ENCODE data around the gene NCOA4. TPM values are rescaled to one million over a fixed set of nuclear protein-coding genes. Genes with fewer than 3 reads are reported as not detected.

NCOA4 gene
- total RNA-seq, 6 experiments from 2014 or later, result 124 to 156 (median 144) TPM

- Mint-ChIP-seq H3K4me3 (no peak overlapping the region), H3K36me3 (ENCODE audit: low read depth) (no peaks in the 10 kb centered on the region), H3K4me1 (ENCODE audit: low read depth) (peaks cover 14% of the 10 kb centered on the region), H3K27ac (no peak overlapping the region; the same call in 1 of the 2 replicates), H3K9me3 (no peaks in the 10 kb centered on the region), H3K27me3 (ENCODE audit: insufficient read depth) (peaks cover 16% of the 10 kb centered on the region)
- DNase-seq, result no peak
- TF ChIP-seq, protein P1, sequence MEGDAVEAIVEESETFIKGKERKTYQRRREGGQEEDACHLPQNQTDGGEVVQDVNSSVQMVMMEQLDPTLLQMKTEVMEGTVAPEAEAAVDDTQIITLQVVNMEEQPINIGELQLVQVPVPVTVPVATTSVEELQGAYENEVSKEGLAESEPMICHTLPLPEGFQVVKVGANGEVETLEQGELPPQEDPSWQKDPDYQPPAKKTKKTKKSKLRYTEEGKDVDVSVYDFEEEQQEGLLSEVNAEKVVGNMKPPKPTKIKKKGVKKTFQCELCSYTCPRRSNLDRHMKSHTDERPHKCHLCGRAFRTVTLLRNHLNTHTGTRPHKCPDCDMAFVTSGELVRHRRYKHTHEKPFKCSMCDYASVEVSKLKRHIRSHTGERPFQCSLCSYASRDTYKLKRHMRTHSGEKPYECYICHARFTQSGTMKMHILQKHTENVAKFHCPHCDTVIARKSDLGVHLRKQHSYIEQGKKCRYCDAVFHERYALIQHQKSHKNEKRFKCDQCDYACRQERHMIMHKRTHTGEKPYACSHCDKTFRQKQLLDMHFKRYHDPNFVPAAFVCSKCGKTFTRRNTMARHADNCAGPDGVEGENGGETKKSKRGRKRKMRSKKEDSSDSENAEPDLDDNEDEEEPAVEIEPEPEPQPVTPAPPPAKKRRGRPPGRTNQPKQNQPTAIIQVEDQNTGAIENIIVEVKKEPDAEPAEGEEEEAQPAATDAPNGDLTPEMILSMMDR (IDR thresholded peaks at IDR 0.05), result no peak
These were observed 43.9 kb upstream of the NCOA4 start for GRCh38 chr10:46074196-46074946.

DNA sequence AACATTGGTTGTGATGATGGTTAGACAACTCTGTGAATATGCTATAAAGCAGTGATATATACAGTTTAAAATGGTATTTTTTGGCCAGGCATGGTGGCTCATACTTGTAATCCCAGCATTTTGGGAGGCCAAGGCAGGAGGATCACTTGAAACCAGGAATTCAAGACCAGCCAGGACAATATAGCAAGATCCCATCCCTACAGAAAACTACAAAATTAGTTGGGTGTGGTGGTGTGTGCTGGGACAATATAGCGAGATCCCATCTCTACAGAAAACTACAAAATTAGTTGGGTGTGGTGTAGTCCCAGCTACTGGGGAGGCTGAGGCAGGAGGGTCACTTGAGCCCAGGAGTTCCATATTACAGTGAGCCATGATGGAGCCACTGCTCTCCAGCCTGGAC lies 43.1 kb upstream of the NCOA4 start:
- no peaks in the 10 kb centered on the region for H3K36me3 Mint-ChIP-seq (ENCODE audit: low read depth)
- TF ChIP-seq, protein P1 (IDR thresholded peaks at IDR 0.05), result no peak
- peaks cover 14% of the 10 kb centered on the region for H3K4me1 Mint-ChIP-seq (ENCODE audit: low read depth)
- DNase-seq, result no peak
- no peak overlapping the region for H3K4me3 Mint-ChIP-seq
- no peaks in the 10 kb centered on the region for H3K9me3 Mint-ChIP-seq
- no peak overlapping the region for H3K27ac Mint-ChIP-seq
- H3K27me3 Mint-ChIP-seq (ENCODE audit: insufficient read depth), result peaks cover 16% of the 10 kb centered on the region

DNA sequence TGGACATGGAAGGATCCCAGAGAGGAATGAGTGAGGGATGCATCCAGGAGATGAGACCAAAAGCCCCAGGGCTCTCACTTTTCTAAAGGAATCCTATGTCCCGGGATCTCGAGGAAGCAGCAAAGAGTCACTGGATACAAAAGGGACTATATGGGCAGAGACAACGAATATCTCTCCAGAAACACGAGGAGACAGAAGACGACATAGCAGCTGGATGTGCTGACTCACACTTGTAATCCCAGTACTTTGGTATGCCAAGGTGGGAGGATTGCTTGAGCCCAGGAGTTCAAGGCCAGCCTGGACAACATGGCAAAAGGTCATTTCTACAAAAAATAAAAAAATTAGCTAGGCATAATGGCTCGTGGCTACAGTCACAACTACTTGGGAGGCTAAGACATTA lies 40.3 kb upstream of the NCOA4 start:
- TF ChIP-seq, protein P1 (IDR thresholded peaks at IDR 0.05), result no peak
- Mint-ChIP-seq H3K4me1 (ENCODE audit: low read depth) (peaks cover 14% of the 10 kb centered on the region), H3K36me3 (ENCODE audit: low read depth) (no peaks in the 10 kb centered on the region), H3K27me3 (ENCODE audit: insufficient read depth) (peaks cover 10% of the 10 kb centered on the region), H3K9me3 (no peaks in the 10 kb centered on the region), H3K27ac (no peak overlapping the region), H3K4me3 (no peak overlapping the region)
- DNase-seq, result no peak

DNA sequence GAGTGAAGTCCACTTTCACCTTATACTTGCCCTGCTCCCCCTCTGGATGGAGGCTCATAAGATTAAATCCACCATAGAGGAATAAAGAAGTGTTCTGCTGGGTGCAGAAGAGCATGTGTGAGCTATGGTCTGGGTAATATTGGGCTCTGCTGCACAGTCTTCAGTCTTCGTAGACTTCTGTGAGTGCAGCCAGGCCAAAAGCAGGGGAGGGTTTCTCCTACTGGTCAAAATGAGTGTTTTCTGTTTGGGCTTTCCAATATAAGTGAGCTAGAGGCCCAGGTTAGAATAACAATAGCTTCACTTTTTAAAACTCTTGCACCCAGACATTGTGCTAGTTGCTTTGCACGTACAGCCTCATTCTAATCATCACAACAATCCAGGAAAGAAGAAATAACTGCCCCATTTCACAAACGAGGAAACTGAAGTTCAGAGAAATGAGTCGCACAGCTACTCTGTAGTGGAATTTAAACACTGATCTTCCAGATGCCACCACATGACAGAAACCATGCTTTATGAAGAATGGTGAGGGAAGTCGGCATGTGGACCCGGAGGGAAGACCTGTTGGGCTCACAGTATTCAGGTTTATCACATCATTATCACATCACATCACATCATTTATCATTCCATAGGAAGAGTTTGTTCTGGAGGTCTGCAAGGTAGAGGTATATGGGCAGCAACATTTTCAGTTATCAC lies 39.5 kb upstream of the NCOA4 start:
- Mint-ChIP-seq H3K9me3 (no peaks in the 10 kb centered on the region), H3K4me1 (ENCODE audit: low read depth) (peaks cover 14% of the 10 kb centered on the region), H3K27ac (no peak overlapping the region; the same call in 1 of the 2 replicates), H3K4me3 (no peak overlapping the region), H3K36me3 (ENCODE audit: low read depth) (no peaks in the 10 kb centered on the region), H3K27me3 (ENCODE audit: insufficient read depth) (peaks cover 14% of the 10 kb centered on the region)
- TF ChIP-seq, protein P1 (IDR thresholded peaks at IDR 0.05), result no peak
- no peak for DNase-seq

DNA sequence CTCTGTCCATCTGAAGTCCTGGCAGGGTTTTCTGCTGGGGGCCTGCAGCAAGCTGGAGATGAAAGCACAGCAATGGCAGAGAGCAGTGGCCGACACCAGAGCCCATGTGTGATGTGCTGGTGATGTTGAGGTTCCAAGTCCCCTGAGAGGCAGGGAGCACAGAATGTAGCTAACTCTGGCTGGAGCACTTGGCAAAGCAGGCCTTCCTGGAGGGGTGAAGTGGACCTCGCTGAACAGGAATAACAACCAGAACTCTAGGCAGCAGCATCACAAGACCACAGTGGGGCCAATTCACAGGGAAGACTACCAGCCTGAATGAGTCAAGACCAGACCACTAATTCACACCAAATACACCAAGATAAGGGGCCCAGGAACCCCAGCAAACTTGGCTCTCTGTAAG lies 38.5 kb upstream of the NCOA4 start:
- no peak for DNase-seq
- Mint-ChIP-seq H3K27me3 (ENCODE audit: insufficient read depth) (peaks cover 14% of the 10 kb centered on the region), H3K9me3 (no peaks in the 10 kb centered on the region), H3K36me3 (ENCODE audit: low read depth) (no peaks in the 10 kb centered on the region), H3K4me1 (ENCODE audit: low read depth) (peaks cover 14% of the 10 kb centered on the region), H3K4me3 (no peak overlapping the region), H3K27ac (no peak overlapping the region)
- TF ChIP-seq, protein P1 (IDR thresholded peaks at IDR 0.05), result no peak
